K562 (cell line): Measurements from ENCODE around the gene AGBL1. TPM values are rescaled to one million over a fixed set of nuclear protein-coding genes. Genes with fewer than 3 reads are reported as not detected.

Source experiments
- ATAC-seq: fragments of 200-7000 bp; cut with Tn5 transposase; 3 replicates; pipeline ENCODE4 v1.9.1; 2020; ENCODE audit warnings: moderate library complexity
- BruUV-seq: library from RNA; stranded (reverse); fragments of 400-500 nt; replicated peaks from 2 replicates; lab custom pipeline; 2021; lab: Mats Ljungman, UMichigan
- CTCF ChIA-PET: fragments of 300-600 bp; formaldehyde crosslinking; extraction: SDS; loops from one replicate; lab custom pipeline; 2021; ENCODE audit warnings: low intra/inter-chr PET ratio; lab: Yijun Ruan, JAX
- POLR2A ChIA-PET: fragments of 300-600, 350-650 bp; sonication (Branson Sonifier 250); formaldehyde crosslinking; extraction: SDS; loops from one replicate; lab custom pipeline; 2021; ENCODE audit warnings: antibody characterized with exemption, inconsistent platforms; lab: Yijun Ruan, JAX
- DNase-seq, 4 experiments: peaks; one replicate each; pipeline versions ENCODE4 v3.0.0 to v3.0.0-alpha.2; 2011 to 2018; ENCODE audit warnings: low spot score in 3 of 4, mixed read lengths in 3 of 4; ENCODE audit errors: extremely low read depth in 1 of 4
- FAIRE-seq: peaks from 2 replicates; lab custom pipeline; 2011; peaks lifted over from hg19 to GRCh38; lab: Jason Lieb, UNC
- H2AFZ ChIP-seq: 2 replicates; pipeline ENCODE4 v1.6.0; 2011; ENCODE audit warnings: low read depth, low read length, control low read depth, inconsistent platforms
- H3K27ac ChIP-seq: fragments of 200-600 bp; 3 replicates; pipeline ENCODE4 v1.8.0; 2011; ENCODE audit warnings: low read depth, mild to moderate bottlenecking, control low read depth, inconsistent platforms, low read length, moderate library complexity, mixed read lengths; ENCODE audit errors: extremely low read depth
- H3K27me3 ChIP-seq, 2 experiments: fragments of 300-600 bp in 1 of 2; 2 replicates in 1 of 2; 3 replicates in 1 of 2; pipeline versions ENCODE4 v1.6.0 to v1.8.0; 2011; ENCODE audit warnings: inconsistent platforms in 2 of 2, low read length in 2 of 2, mild to moderate bottlenecking in 1 of 2, mixed read lengths in 1 of 2, moderate library complexity in 1 of 2; ENCODE audit not compliant: control insufficient read depth in 2 of 2, insufficient read depth in 2 of 2
- H3K36me3 ChIP-seq: fragments of 300-600 bp; 3 replicates; pipeline ENCODE4 v1.8.0; 2011; ENCODE audit warnings: mild to moderate bottlenecking, low read length, inconsistent platforms; ENCODE audit not compliant: control insufficient read depth, insufficient read depth
- H3K4me1 ChIP-seq, 2 experiments: fragments of 200-600 bp in 1 of 2; replicated peaks in 1 of 2; 2 replicates in 1 of 2; 3 replicates in 1 of 2; pipeline versions ENCODE4 v1.5.1 to v1.8.0; 2011; ENCODE audit warnings: inconsistent platforms in 2 of 2, low read length in 2 of 2, mild to moderate bottlenecking in 1 of 2, mixed read lengths in 1 of 2, moderate library complexity in 1 of 2; ENCODE audit not compliant: control insufficient read depth in 2 of 2, insufficient read depth in 2 of 2
- H3K4me2 ChIP-seq: 2 replicates; pipeline ENCODE4 v1.6.1; 2011; ENCODE audit warnings: low read length, control low read depth, inconsistent platforms, mixed read lengths; ENCODE audit not compliant: insufficient read depth
- H3K4me3 ChIP-seq: fragments of 200-600 bp; sonication (generic), shearing (Covaris generic); 2 replicates; pipeline ENCODE4 v1.5.1; 2016; ENCODE audit warnings: control low read depth, inconsistent platforms
- H3K79me2 ChIP-seq: fragments of 200-600 bp; 3 replicates; pipeline ENCODE4 v1.8.0; 2011; ENCODE audit warnings: low read length, inconsistent platforms; ENCODE audit not compliant: control insufficient read depth, insufficient read depth
- H3K9ac ChIP-seq, 2 experiments: 2 replicates each; pipeline versions ENCODE4 v1.6.0 to v1.6.1; 2011; ENCODE audit warnings: low read depth in 2 of 2, low read length in 2 of 2, control low read depth in 1 of 2, inconsistent platforms in 1 of 2, mild to moderate bottlenecking in 1 of 2, mixed read lengths in 1 of 2; ENCODE audit not compliant: insufficient read depth in 1 of 2
- H3K9me1 ChIP-seq: one replicate; pipeline ENCODE4 v1.6.0; 2011; ENCODE audit warnings: inconsistent platforms, mild to moderate bottlenecking, low read length, moderate library complexity; ENCODE audit not compliant: control insufficient read depth, insufficient read depth
- H3K9me3 ChIP-seq: replicated peaks from 2 replicates; pipeline ENCODE4 v1.5.1; 2011; ENCODE audit warnings: low read depth, low read length, inconsistent platforms; ENCODE audit not compliant: control insufficient read depth, insufficient read depth
- H4K20me1 ChIP-seq: replicated peaks from 2 replicates; pipeline ENCODE4 v1.6.1; 2011; ENCODE audit warnings: low read length, inconsistent platforms, mixed read lengths; ENCODE audit not compliant: control insufficient read depth, insufficient read depth
- BHLHE40 ChIP-seq: IDR thresholded peaks from 2 replicates; pipeline ENCODE4 v1.6.1; 2011; ENCODE audit warnings: low read length, improper control_type of control experiment
- EGR1 ChIP-seq: fragments of 450-650 bp; conservative IDR thresholded peaks from 2 replicates; pipeline ENCODE4 v1.6.1; 2017; ENCODE audit warnings: mild to moderate bottlenecking
- IFI16 ChIP-seq: fragments of 250-450 bp; sonication (Bioruptor Pico); IDR thresholded peaks from 2 replicates; pipeline ENCODE4 v2.1.2; 2022; ENCODE audit warnings: mild to moderate bottlenecking, inconsistent platforms
- REST ChIP-seq, 2 experiments: fragments of 450-650 bp; formaldehyde crosslinking in 1 of 2; IDR thresholded peaks; 2 replicates each; pipeline versions ENCODE4 v1.4.0 to v1.6.1; 2014 to 2020; ENCODE audit warnings: mild to moderate bottlenecking in 2 of 2, borderline replicate concordance in 1 of 2, low read depth in 1 of 2
- RNF2 ChIP-seq: sonication (generic); IDR thresholded peaks from 2 replicates; pipeline ENCODE4 v1.6.1; 2016
- SREBF2 ChIP-seq: sonication (generic); formaldehyde crosslinking; IDR thresholded peaks from 2 replicates; pipeline ENCODE4 v1.4.0; 2020; ENCODE audit warnings: mild to moderate bottlenecking, missing genetic modification reagents
- ZNF184 ChIP-seq: sonication (generic); formaldehyde crosslinking; IDR thresholded peaks from 2 replicates; pipeline ENCODE4 v1.5.0; 2020; ENCODE audit warnings: missing genetic modification reagents
- ZNF431 ChIP-seq: sonication (generic); formaldehyde crosslinking; IDR thresholded peaks from 2 replicates; pipeline ENCODE4 v1.8.0; 2022; ENCODE audit warnings: mild to moderate bottlenecking, missing genetic modification reagents
- WGBS: fragments of 100-300 bp; shearing (Covaris generic); methylation state at CpG from one replicate; pipeline ENCODE4 v1.1.6; 2016; ENCODE audit warnings: low coverage, mixed read lengths; ENCODE audit not compliant: insufficient coverage; ENCODE audit errors: missing lambda C conversion rate; 5-methylcytosine and 5-hydroxymethylcytosine counted together
- in situ Hi-C: fragments of 300-500 bp; cut with MboI; formaldehyde crosslinking; loops from 4 replicates; pipeline ENCODE4 v1.15.0; 2018; ENCODE audit warnings: inconsistent platforms, mixed read lengths
- intact Hi-C: fragments of 100-400 bp; cut with micrococcal nuclease; formaldehyde crosslinking; loops from 2 replicates; pipeline ENCODE4 v1.14.2; 2022
- polyA plus RNA-seq, 8 experiments: library from polyadenylated mRNA; depleted of rRNA in 4 of 8; stranded (reverse) in 5 of 8; unstranded in 3 of 8; fragments of >200 nt; fragmentation: Nextera tagmentation in 2 of 8; fragmentation: Illumina TruSeq in 1 of 8; extraction: Ambion mirVana in 2 of 8; extraction: Trizol in 1 of 8; gene quantifications; 2 replicates each; pipeline versions ENCODE4 v1.2.1 to v1.2.3, GENCODE V29; 2011 to 2014; ENCODE audit warnings: inconsistent platforms in 1 of 8, missing spikeins in 1 of 8
- total RNA-seq, 7 experiments: library from RNA; depleted of rRNA in 6 of 7; stranded (reverse); fragments of >200 nt in 6 of 7; fragmentation: Illumina TruSeq in 2 of 7; extraction: Trizol in 2 of 7; gene quantifications; 2 replicates each; pipeline versions ENCODE4 v1.2.1 to v1.2.3, GENCODE V29; 2011 to 2021; ENCODE audit warnings: low replicate concordance in 1 of 7
- TF ChIP-seq, protein P1 (sequence below): sonication (generic); formaldehyde crosslinking; IDR thresholded peaks from 2 replicates; pipeline ENCODE4 v1.8.0; 2022; ENCODE audit warnings: mild to moderate bottlenecking, missing genetic modification reagents

The AGBL1 gene
- total and polyA plus RNA-seq, 9 of the 15 experiments (the other 6 are each of a cell fraction or from before 2014, with no cell fraction given) = not detected

DNA sequence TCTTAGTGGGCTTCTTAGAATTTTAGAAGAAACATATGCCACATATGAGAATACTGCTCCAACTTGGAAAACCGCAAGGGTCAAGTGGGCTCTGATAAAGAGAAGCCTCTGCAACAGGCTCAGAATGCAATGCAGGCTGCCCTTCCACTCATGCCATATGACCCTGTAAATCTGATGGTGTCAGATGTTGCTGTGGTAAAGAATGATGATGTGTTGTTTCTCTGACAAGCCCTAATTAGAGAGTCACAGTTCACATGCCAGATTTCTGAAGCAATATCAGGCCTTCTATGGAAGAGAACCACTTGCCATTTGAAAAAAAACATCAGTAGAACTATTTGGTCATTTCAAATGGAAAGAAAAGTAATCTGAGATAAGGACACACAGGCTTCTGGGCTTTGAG lies 749.6 kb downstream of the AGBL1 start (continued):
- TF ChIP-seq, protein P1, sequence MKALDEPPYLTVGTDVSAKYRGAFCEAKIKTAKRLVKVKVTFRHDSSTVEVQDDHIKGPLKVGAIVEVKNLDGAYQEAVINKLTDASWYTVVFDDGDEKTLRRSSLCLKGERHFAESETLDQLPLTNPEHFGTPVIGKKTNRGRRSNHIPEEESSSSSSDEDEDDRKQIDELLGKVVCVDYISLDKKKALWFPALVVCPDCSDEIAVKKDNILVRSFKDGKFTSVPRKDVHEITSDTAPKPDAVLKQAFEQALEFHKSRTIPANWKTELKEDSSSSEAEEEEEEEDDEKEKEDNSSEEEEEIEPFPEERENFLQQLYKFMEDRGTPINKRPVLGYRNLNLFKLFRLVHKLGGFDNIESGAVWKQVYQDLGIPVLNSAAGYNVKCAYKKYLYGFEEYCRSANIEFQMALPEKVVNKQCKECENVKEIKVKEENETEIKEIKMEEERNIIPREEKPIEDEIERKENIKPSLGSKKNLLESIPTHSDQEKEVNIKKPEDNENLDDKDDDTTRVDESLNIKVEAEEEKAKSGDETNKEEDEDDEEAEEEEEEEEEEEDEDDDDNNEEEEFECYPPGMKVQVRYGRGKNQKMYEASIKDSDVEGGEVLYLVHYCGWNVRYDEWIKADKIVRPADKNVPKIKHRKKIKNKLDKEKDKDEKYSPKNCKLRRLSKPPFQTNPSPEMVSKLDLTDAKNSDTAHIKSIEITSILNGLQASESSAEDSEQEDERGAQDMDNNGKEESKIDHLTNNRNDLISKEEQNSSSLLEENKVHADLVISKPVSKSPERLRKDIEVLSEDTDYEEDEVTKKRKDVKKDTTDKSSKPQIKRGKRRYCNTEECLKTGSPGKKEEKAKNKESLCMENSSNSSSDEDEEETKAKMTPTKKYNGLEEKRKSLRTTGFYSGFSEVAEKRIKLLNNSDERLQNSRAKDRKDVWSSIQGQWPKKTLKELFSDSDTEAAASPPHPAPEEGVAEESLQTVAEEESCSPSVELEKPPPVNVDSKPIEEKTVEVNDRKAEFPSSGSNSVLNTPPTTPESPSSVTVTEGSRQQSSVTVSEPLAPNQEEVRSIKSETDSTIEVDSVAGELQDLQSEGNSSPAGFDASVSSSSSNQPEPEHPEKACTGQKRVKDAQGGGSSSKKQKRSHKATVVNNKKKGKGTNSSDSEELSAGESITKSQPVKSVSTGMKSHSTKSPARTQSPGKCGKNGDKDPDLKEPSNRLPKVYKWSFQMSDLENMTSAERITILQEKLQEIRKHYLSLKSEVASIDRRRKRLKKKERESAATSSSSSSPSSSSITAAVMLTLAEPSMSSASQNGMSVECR = no peak
- TF ChIP-seq BHLHE40 (no peak), IFI16 (CRISPR knock-in tag) (no peak), SREBF2 (no peak)

GRCh38 chr15:86830304-86830703 lies 750.6 kb downstream of the AGBL1 start:
- CTCF ChIA-PET = no interaction called here
- ATAC-seq = no peak
- intact Hi-C loops = no loop called here
- Histone ChIP-seq H3K9me1 (no peaks in the 10 kb centered on the region), H4K20me1 (no peaks in the 10 kb centered on the region), H3K79me2 (no peaks in the 10 kb centered on the region), H3K9ac (no peak overlapping the region), H3K27ac (no peak overlapping the region), H3K4me3 (no peak overlapping the region), H3K36me3 (no peaks in the 10 kb centered on the region), H3K27me3 (no peaks in the 10 kb centered on the region), H3K4me1 (no peaks in the 10 kb centered on the region), H3K9me3 (no peaks in the 10 kb centered on the region), H2AFZ (no peak overlapping the region), H3K4me2 (no peak overlapping the region)
- POLR2A ChIA-PET = no interaction called here
- FAIRE-seq = no peak
- 0% methylated on average over 1 of the region's 1 CpG for WGBS
- in situ Hi-C loops = no loop called here
- no TSS peak for BruUV-seq
- no peak for DNase-seq
- TF ChIP-seq REST (IDR thresholded peaks at IDR 0.05; ENCODE audit: borderline replicate concordance) (no peak), REST (CRISPR knock-in tag; IDR thresholded peaks at IDR 0.05; ENCODE audit: low read depth) (no peak), EGR1 (no peak), RNF2 (no peak), ZNF431 (CRISPR knock-in tag) (no peak), ZNF184 (CRISPR knock-in tag) (no peak)
